Activated CD4-positive, alpha-beta T cell treated with anti-CD3 and anti-CD28 coated beads, Interleukin-2, amount 50 U/mL, for 48 hours (primary cell): ENCODE measurements around the gene AFF3.
"Not testable (repeated sequence)": the region's sequence is repeated elsewhere in the genome, so short reads cannot be mapped to it uniquely, and the experiment has no call there.

Experiments
- DNase-seq, 2 experiments: peaks; one replicate each; pipeline ENCODE4 v3.0.0-alpha.2; 2020

The AFF3 gene

DNA sequence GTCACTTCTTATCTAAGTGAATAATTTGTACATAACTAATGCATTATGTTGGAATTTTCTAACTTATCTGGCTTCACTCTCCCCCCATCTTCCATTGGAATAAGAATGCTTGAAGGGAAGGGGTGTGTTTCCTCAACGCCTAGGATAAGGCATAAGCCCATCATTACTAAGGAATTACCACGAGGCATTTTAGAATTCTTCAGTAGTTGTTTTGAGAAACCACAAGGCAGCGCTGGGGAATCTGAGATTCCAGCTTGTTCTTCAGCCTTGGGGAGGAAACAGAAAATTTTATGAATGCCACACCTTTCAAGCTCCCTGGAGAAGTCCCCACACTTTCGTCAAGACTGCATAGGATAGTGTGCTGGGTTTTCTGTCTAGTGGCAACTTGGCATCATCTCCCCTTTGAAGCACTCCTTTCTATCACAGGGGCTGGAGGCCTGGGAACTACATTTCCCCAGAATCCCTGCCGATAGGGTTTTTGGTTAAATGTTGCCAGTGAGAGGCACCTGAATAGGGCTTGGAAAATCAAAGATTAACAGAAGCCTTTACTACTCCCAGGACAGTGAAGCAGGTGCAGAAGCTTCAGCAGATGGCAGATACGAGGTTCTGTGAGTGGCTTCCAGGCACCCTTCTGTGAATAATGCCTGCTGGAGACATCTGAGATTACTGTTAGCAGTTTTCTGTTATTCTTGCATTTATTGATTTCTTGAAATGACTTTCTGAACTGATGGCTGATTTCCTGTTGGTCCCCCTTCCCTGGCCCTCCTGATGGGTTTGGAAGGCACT lies 459.9 kb downstream of the AFF3 start:
- no peak for DNase-seq

DNA sequence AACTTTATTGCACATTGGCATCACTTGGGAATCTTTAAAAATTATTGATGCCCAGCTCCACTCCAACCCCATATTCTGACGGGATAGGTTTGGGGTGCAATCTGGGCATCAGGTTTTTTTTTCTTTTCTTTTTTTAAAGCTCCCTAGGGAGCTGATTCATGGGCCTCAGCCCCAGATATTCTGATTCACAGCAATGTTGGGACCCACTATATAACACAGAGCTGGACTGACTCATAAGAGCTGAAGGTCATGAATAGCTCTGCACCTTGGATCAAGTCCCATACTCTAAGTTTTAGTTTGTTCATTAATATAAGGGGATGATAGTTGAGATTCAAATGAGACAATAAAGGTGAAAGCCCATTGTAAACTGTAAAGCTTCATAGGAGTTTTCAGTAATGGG lies 461.4 kb downstream of the AFF3 start:
- DNase-seq: no peak

DNA sequence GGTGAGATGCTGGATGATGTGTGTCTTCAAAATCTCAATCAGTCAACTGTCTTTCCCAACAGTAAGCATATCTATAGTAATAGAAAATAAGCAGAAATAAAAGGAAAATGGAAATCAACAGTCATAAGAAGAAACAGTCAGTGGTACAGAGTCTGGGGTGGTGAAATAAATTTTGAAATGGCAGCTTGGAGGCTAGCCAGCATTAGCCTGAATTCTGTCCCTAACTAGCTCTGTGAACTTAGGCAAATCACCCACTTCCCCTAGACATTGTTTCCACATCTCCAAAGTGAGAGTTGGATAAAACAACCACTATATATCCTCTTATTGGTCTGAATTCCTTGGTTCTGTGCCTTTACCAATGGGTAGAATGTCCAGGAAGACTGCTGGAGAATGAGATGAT lies 462.9 kb downstream of the AFF3 start:
- DNase-seq: no peak

DNA sequence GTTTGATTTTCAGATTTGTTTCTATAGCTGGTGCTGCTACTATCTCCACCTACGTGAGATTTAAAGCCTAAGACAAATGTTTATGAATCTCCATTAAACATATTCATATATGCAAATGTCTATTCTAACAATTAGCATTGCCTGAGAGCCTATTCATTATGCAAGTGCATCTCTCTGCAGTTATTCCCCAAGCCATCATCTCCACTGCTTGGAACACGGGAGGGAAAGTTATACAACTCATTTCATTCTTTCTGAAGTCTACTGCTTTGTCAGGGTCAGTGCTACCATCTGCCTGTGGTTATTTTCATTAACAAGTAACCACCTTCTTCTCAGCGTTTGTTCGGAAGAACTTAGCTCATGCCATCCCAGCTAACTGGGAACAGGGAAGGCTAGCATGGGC lies 463.8 kb downstream of the AFF3 start:
- no peak for DNase-seq

DNA sequence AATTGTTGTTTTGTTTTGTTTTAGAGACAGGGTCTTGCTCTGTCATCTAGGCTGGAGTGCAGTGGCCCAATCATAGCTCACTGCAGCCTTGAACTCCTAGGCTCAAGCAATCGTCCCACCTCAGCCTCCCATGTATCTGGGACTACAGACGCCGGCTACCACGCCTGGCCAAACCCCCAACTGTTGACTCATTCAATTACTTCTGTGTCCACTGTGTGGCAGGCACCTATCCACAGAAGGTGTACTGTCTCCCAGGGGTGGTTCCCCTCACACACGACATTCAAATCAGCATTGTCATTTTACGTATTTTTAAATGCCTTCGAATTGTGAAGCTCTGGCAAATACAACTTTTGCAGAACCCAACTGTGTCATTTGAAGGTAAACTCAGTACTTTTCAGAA lies 464.6 kb downstream of the AFF3 start:
- no peak for DNase-seq

DNA sequence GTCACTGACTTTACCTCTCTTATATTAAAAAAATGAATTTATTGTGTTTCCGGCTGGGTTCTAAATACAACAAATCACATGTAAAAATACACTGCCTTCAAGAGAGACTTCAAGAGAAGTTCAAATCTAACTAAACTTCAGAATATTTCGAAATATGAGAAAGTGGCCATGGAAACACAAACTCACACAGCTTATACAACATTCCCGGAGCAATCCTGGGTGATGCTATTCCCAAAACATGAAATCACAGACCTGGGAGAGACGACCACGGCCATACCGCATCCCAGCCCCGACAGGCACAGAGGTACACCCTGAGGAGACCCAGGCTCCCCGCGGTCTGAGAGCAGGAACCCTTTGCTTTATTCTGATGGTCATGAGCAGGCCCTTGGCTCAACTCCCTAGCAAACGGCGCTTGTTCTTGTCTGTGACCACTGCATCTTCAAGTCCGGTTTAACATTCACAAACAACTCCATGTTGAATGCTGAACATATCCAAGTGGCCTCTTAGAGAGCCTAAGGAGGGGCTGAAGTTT lies 467.2 kb downstream of the AFF3 start:
- no peak for DNase-seq

DNA sequence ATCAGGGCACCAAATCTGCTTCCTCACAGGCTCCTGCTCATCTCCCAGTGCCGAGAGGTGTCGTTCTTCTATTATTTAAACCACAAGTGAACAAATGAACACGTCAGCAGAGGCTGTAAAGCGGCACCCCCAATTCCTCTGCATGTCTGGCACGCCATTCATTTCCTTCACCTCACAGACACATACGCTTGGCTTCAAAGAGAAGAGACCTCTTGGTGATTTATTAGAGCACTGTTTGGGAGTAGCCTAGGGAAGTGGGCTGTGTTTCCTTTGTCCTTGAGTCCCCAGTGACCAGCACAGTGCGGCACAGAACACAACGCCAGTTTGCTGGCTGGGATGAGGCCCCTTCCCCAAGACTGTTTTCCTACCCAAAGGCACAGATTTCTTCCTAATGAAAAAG lies 468.3 kb downstream of the AFF3 start:
- DNase-seq: no peak

DNA sequence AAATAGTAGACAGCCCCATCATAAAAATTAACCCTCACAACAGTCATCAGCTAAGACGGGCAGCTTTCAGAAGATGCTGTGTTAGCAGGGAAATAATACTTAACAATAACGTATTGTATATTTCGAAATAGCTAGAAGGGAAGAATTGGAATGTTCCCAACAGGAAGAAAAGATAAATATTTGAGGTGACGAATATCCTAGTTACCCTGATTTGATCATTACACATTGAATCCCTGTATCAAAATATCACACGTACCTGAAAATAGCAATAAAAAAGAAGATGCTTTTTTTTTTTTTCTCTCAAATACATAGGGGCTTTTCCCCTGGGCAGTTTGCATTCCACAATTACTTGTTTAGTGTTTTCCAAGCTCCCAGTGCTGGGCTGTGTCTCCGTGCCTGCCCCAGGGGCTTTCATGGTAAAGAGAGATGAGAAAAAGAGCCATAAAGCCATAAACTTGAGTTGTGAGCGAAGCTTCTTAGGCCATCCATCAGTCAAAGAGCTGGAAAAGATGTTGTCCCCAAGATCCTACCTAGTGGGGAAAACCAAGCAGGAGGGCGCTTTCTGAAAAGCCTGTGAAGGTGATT lies 469.5 kb downstream of the AFF3 start:
- DNase-seq: no peak

DNA sequence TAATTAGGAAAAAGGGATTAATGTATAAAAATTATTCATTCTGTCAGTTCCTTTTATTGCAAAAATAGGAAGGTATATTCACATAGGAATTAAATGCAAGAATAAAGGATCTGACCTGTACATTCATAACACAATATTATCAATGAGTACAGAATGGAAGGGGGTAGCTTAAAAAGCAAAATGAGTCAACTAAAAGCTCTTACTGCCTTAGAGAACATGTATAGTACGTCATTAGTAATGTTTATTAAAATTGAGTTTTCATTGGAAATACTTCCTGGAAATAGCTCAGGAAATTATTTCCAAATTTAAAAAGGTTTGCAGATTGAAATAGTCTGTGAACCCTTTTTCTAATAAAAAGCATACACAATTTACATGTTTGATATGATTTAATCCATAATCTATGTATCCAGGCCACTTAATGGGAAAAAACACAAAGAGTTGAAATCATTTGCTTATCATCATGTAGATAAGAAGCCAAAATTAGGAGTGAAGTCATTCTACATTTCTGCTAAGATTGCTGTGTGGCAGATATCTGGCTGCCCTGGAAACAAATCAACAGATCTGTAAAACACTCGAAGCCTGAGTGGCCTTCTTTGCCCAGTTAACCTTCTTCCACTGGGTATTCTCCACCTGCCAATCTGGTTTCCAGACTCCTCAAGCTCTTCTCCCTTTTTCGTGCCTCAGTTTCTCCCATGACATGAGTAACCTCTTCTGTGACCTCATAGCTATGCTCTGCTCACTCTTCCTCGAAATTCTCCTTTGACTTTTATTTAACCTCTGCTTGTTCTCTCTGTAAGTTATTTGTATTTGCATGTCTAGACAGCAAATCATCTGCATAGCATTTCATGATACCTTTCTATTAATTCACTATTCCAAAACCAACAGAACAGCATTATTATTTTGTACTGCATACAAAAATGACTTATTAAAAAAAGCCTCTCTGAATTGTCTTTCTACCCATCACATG lies 471.3 kb downstream of the AFF3 start:
- DNase-seq: no peak

DNA sequence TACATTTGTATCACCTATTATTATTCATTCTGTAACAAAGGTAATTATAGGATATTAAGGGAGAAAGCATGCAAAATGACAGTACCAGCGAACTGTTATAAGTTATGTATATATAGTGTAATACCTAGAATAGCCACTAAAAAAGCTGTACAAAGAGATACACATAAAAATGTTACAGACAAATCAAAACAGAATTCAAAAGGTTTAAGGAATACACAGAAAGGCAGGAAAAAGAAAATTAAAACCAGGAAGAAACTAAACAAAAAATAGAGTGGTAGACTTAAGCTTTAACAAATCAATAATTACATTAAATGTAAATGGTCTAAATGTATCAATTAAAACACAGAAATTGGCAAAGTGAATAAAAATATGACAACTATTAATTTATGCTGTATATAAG lies 476.1 kb downstream of the AFF3 start:
- no peak for DNase-seq

DNA sequence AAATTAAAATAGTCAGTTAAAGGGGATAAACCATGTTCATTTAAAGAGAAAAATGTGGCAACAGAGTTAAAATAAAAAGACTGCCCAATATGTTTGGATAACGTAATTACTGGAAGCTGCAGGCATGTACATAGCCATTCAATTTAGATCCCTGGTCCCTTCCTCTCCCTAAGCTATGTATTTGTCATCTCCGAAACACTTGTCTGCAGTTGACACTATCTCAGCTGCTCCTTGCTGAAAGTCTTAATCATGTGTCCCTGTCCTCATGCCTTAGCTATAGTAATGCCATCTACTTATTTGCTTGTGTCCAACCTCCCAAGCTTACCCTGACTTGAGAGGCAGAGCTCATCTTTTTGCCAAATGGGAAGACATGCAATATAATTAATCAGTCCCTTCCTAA lies 478.7 kb downstream of the AFF3 start:
- DNase-seq: no peak

DNA sequence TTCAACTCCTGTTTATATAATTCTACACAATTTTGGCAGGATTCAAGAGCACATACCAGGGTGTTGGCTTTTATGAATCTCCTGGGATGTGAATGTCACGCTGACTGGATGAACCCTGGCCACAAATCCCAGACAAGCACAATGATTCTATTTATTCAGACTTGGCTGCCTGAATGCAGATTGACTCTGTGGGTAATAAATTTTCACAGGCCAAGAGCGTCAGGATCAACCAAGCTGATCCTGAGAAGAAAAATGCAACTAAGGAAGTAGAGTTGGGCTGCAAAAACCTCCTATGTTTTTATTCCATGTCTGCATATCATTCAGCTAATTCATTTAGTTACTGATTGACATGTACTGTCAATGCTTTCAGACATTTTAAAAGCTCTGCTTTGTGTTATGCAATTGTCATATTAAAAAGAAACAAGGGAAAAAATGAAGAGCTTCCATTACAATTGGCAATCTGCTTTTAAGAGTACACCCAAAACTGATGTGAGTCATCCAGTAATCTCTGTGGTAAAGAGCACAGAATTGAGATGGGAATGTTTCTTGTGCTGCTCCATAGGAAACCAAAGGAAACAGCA lies 479.5 kb downstream of the AFF3 start:
- no peak for DNase-seq

DNA sequence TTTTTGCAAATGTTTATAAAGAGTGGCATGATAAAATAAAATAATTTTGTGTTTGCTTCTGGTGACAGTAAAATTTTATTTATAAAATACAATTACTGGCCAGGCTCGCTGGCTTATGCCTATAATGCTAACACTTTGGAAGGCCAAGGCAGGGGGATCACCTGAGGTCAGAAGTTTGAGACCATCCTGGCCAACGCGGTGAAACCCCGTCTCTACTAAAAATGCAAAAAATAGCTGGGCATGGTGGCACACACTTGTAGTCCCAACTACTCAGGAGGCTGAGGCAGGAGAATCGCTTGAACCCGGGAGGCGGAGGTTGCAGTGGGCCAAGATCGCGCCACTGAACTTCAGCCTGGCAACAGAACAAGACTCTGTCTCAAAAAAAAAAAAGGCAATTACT lies 480.6 kb downstream of the AFF3 start:
- not testable (repeated sequence) for DNase-seq

DNA sequence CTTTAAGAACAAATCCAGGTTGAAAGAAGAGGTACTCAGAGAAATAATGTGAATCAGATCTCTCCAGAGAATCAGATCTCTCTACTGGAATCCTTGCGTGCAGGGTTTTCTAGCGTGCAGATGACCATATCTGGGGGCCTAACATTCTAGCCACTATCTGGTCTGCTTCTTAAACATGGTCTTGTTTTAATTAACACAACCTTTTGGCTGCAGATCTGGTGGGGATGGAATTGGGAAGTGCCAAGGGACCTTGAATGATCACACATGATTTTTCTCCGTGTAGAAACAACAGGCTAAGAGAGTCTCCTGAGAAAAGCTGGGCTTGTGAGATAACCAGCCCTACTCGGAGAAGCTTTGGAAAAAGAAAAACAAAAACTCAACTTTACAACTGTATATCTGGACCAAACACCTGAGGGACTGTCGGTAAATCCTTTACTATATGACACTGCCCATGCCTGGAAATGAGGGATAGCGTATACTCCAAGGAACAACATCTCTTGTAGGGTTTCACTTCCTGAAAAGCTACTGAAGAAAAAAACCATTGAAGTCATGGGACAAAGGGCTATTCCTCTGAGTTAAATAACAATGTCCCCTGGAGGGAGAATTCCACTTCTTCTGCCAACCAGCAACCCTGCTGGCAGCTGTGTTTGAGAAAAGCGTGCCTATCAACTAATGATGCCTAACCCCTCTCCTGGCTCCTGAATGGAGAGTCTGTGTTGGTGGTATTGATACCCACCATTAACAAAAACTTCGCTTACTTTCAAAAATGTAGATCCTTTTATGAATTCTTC lies 481.6 kb downstream of the AFF3 start:
- no peak for DNase-seq

DNA sequence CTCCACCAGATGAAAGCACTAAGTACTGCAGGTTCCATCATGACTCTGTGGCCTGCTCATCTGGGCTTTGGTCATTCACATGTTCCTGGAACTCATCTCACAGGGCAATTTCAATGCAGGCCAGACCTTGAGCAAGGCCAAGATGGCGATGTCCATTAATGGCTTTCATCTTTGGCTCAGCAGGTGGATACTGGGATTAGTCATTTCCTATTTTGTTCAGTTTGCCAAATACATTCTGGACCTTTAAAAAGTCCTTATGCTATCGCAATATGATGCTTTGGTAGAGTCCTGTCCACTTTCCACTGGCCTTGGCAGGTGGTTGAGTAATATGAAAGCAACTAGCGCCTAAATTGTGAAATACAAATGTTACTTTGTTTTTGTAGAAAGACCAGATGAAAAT lies 482.5 kb downstream of the AFF3 start:
- no peak for DNase-seq

DNA sequence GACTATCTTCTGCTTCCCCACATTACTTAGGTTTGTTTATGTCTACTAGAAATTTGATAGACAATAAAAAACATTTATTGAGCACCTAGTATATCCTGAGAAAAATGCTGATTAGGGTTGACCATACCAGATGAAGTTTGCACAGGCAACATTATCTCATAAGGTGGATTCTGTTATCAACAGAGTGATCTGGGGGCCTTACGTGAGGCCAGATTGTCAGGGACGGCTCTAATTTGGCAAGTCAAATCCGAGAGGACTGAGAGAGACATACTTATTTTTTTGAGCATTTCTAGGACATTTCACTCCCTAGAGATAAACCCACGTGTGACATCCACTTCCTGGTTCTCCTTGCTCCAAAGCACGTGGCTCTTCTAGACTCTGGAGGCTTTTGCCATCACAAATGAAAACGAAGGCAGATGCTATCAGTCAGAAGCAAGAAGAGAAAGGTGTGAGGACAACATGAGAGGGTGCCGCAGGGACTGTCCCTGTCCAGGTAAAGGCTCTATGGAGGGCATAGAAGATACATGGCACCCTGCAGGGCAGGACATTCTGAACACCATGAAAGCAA lies 484.6 kb downstream of the AFF3 start:
- no peak for DNase-seq

DNA sequence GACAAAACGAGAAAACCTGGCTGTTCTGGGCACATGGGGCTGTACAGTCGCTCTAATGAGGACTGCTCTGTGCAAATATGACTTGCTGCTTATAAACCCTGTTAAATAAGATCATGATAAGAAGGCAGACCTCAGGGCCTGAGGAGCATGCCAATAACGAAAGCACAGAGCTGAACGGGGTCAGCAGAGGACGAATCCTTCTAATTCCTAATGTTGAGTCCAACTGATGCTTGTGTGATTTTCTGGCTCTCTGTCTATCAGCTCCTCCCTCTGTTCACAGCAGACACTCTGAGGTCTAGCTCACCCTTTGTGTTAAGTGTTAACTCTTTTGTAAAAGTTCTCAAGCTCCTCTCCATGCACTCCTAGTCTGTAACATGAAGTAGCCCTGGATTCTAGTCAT lies 485.4 kb downstream of the AFF3 start:
- no peak for DNase-seq

DNA sequence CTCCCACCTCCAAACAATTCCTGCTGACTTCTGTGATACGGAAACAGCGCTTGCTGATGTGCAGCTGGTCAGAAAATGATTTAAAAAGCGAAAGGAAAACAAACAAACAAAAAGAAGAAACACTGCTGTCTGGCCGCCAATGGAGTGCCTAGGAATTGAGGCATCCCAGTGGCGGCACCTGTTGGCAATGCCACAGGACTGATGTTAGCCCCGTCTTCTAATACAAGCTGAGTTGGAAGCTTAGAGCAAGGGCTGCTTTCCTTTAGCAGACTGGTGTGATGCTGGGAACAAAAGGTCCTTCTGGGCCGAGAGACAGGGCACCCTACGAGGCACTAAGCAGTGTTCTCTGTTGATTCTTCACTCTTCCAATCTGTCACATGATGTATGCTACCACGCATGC lies 489.0 kb downstream of the AFF3 start:
- DNase-seq: no peak

DNA sequence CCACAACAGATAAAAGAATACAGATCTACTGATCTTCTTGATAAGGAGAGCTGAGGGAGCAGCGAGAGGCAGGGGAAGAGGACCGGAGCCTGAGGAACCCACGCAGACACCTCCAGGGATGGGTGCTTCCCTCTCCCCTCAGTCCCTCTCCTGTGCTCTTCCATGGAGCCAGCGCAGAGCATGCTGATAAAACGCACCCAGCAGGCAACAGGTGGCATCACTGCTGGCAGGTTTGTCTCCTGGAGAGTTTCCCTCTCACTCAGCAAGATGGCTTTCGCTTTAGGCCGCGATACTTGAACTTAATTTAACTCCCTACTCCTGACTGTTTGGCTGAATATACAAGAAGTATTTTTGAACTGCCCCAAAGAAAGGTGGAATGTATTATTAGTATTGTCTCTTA lies 489.5 kb downstream of the AFF3 start:
- no peak for DNase-seq

DNA sequence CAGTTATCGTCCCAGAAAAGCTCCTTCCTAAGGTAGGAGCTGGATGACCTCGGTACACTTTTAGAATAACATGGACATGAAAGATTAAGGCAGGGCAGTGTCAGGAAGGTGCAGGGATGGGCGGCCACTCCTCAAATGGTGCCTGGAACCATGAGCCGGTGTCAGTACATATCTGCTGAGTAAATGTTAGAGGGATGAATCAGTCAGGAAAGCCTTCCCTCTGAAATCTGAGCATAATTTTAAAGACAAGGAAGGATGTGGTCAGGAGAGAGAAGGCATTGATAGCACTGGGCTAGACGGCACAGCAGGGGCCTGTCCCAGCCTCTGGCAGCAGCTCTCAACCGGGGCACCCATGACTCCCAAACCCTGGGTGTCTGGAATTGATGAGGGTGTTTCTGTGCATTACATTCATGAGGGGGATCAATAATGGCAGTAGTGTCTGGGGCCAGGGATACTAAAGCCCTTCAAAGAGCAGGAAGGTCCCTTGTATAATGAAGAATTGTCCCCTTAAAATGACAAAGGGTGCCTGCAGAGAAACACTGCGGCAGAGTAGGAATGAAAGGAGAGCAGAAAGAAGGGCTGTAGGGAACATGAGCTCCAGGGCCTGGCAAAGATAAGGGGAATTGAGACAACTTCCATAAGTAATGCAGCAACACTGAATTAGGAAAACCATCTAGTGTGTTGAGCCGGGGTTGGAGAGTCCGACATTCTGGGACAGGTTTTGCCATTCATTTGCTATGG lies 490.3 kb downstream of the AFF3 start:
- no peak for DNase-seq
